HuH-7.5 (cell line): Measurements from ENCODE around the gene MCM8.

Source experiments
- DNase-seq: peaks from one replicate; pipeline ENCODE4 v3.0.0; 2011; ENCODE audit warnings: low spot score

Gene MCM8

DNA sequence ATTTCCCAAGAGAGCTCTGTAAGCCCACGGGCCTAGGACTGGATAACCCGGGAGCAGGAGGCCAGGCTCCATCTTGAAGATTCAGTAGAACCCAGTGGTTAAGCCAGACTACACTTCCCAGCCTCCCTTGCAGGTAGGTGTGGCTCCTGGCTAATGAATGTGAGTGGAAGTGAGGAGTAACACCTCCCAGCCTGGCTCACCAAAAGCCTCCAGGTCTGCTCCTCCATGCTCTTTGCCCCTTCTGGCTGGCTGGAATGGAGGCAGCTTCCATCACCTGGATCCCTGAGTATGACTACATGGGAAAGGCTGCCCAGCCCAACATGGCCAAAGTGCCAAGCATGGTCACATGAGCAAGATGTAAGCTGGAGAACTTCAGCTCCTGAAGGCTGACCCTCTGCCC lies 93.7 kb downstream of the MCM8 start:
- no peak for DNase-seq

DNA sequence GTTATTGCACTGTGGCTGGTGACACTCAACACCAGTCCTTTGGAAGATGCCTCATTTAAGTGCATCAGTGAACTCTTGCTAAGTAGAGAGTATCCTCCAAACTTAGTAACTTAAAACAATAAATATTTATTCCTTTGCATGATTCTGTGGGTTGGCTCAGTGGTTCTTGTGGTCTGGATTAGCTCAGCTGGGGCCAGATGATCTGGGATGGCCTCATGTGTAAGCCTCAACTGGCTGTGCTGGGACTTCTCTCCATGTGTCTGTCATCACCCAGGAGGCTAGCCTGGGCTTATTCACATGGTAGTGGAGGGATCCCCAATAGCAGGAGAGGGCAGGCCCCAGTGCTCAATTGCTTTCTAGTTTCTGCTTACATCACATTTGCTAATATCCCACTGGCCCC lies 95.1 kb downstream of the MCM8 start:
- no peak for DNase-seq

DNA sequence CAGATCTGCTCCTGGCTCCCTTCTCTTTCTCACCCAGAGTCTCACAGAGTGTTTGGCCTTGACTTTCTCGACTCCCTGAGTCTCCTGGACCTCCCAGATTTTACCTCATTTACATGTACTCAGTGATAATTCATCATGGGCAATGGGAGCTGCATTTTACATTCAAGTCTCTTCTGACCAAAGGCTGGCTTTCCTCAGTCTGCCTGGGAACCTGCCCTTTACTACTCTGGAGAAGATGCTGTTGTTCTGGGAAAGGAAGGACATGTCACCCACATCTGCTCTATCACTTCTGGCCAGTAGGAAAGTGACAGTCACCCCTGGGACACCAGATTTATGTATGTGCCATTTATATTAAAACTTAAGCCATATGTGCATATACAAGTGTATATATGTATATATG lies 96.0 kb downstream of the MCM8 start:
- DNase-seq, result no peak

DNA sequence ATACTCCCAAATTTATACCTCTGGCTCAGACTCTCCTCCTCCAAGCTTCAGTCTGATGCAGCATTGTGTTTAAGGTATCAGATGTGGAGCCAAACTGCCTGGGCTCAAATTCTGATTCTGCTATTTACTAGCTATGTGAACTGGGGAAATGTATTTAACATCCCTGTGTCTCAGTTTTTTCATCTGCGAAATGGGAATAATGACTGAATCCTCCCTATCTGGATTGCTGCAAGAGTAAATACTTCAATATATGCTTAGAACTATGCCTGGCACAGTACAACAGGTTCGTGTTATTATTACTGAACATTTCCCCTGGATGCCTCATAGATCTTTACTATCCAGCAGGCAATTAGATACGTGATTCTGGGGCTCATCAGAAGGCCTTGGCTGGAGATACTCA lies 97.9 kb downstream of the MCM8 start:
- no peak for DNase-seq
